Measurements from ENCODE around the gene CD24.

Gene CD24

GRCh38 chr6:106988664-106989063 lies 14.1 kb upstream of the CD24 start:
- H3K36me3 ChIP-seq: no peaks in the 10 kb centered on the region
- H3K9ac ChIP-seq: no peak overlapping the region
- H4K20me1 ChIP-seq: no peaks in the 10 kb centered on the region
- no peaks in the 10 kb centered on the region for H3K9me3 ChIP-seq (replicated peaks in 1 of 11)
- H3K27ac ChIP-seq: no peak overlapping the region
- H3K27me3 ChIP-seq: no peaks in the 10 kb centered on the region
- H3K4me1 ChIP-seq: no peaks in the 10 kb centered on the region
- no peak for TF ChIP-seq Cebpa-rat (IDR thresholded peaks at IDR 0.05)
- no peak overlapping the region for H3K4me3 ChIP-seq
- no peak overlapping the region for H3K4me2 ChIP-seq

GRCh38 chr6:106981926-106982325 lies 7.4 kb upstream of the CD24 start:
- H3K4me2 ChIP-seq: no peak overlapping the region
- no peak overlapping the region for H3K27ac ChIP-seq
- peaks cover 0 to 17% (median 8%) of the 10 kb centered on the region in 10 experiments; a peak in 14 of 20 replicates for H3K4me1 ChIP-seq
- H4K20me1 ChIP-seq: no peaks in the 10 kb centered on the region
- H3K9ac ChIP-seq: no peak overlapping the region
- no peak overlapping the region for H3K4me3 ChIP-seq
- H3K36me3 ChIP-seq: no peaks in the 10 kb centered on the region
- H3K27me3 ChIP-seq: no peaks in the 10 kb centered on the region
- TF ChIP-seq Cebpa-rat (IDR thresholded peaks at IDR 0.05): no peak
- H3K9me3 ChIP-seq (replicated peaks in 1 of 11): no peaks in the 10 kb centered on the region

GRCh38 chr6:106980926-106981325 lies 6.4 kb upstream of the CD24 start:
- H3K27ac ChIP-seq: no peak overlapping the region
- H3K4me1 ChIP-seq: peaks cover 0 to 27% (median 18%) of the 10 kb centered on the region in 10 experiments; a peak in 18 of 20 replicates
- no peak overlapping the region for H3K4me2 ChIP-seq
- H3K9me3 ChIP-seq (replicated peaks in 1 of 11): no peaks in the 10 kb centered on the region
- H4K20me1 ChIP-seq: no peaks in the 10 kb centered on the region
- no peak overlapping the region for H3K9ac ChIP-seq
- H3K4me3 ChIP-seq: no peak overlapping the region
- peaks cover 0 to 5% (median 0%) of the 10 kb centered on the region in 11 experiments; a peak in 2 of 22 replicates for H3K27me3 ChIP-seq
- TF ChIP-seq Cebpa-rat (IDR thresholded peaks at IDR 0.05): no peak
- no peaks in the 10 kb centered on the region for H3K36me3 ChIP-seq

GRCh38 chr6:106979435-106979884 lies 4.9 kb upstream of the CD24 start:
- H3K4me2 ChIP-seq: 0 out of 22 replicates have a peak overlapping the region, but pooled peaks of 1 of the 11 experiments have one; percentile 31
- peaks cover 0 to 10% (median 0%) of the 10 kb centered on the region in 11 experiments; a peak in 3 of 22 replicates for H3K27me3 ChIP-seq
- H3K4me1 ChIP-seq: peaks cover 0 to 29% (median 20%) of the 10 kb centered on the region in 10 experiments; a peak in 18 of 20 replicates
- TF ChIP-seq Cebpa-rat (IDR thresholded peaks at IDR 0.05): no peak
- H3K9me3 ChIP-seq (replicated peaks in 1 of 11): no peaks in the 10 kb centered on the region
- H3K4me3 ChIP-seq: no peak overlapping the region
- peaks cover 0 to under 1% (median 0%) of the 10 kb centered on the region in 11 experiments; a peak in 3 of 22 replicates for H4K20me1 ChIP-seq
- no peaks in the 10 kb centered on the region for H3K36me3 ChIP-seq
- no peak overlapping the region for H3K27ac ChIP-seq
- no peak overlapping the region for H3K9ac ChIP-seq

- Histone ChIP-seq H3K9me3 (replicated peaks in 1 of 11) (no peaks in the 10 kb centered on the region), H3K27me3 (peaks cover 0 to 32% (median 0%) of the 10 kb centered on the region in 11 experiments; a peak in 4 of 22 replicates), H3K27ac (peak overlapping the region in 1 of 11 experiments; percentile 98; a peak in 1 of 22 replicates), H3K4me2 (peak overlapping the region in 5 of 11 experiments; percentile 61 to 88 (median 78); a peak in 9 of 22 replicates), H3K4me1 (peaks cover 14 to 36% (median 26%) of the 10 kb centered on the region in 10 experiments), H3K9ac (no peak overlapping the region; a peak in 1 of 22 replicates), H3K36me3 (peaks cover 0 to 4% (median 0%) of the 10 kb centered on the region in 11 experiments; a peak in 2 of 22 replicates), H3K4me3 (no peak overlapping the region), H4K20me1 (peaks cover 0 to 22% (median 11%) of the 10 kb centered on the region in 11 experiments; a peak in 12 of 22 replicates)
- TF ChIP-seq Cebpa-rat (IDR thresholded peaks at IDR 0.05): no peak
Measured at GRCh38 chr6:106977246-106977645, 2.7 kb upstream of the CD24 start.

- Histone ChIP-seq H3K9me3 (replicated peaks in 1 of 11) (no peaks in the 10 kb centered on the region), H3K27me3 (peaks cover 0 to 32% (median 0%) of the 10 kb centered on the region in 11 experiments; a peak in 4 of 22 replicates), H3K36me3 (peaks cover 0 to 13% (median 5%) of the 10 kb centered on the region in 11 experiments; a peak in 8 of 22 replicates), H4K20me1 (peaks cover 0 to 32% (median 18%) of the 10 kb centered on the region in 11 experiments; a peak in 12 of 22 replicates), H3K4me3 (peak overlapping the region in 8 of 10 experiments; percentile 83 to 98 (median 94); a peak in 15 of 20 replicates), H3K4me1 (peaks cover 14 to 45% (median 34%) of the 10 kb centered on the region in 10 experiments), H3K4me2 (peak overlapping the region; percentile 61 to 100 (median 88); a peak in 20 of 22 replicates), H3K27ac (peak overlapping the region in 8 of 11 experiments; percentile 93 to 99 (median 96); a peak in 13 of 22 replicates), H3K9ac (peak overlapping the region in 8 of 11 experiments; percentile 91 to 98 (median 98); a peak in 16 of 22 replicates)
- no peak for TF ChIP-seq Cebpa-rat (IDR thresholded peaks at IDR 0.05)
Measured at GRCh38 chr6:106976270-106976669, 1.7 kb upstream of the CD24 start.

GRCh38 chr6:106975738-106976064 lies 1.2 kb upstream of the CD24 start:
- peak overlapping the region; percentile 61 to 100 (median 88) for H3K4me2 ChIP-seq
- H3K4me3 ChIP-seq: peak overlapping the region; percentile 83 to 98 (median 94)
- no peak for TF ChIP-seq Cebpa-rat (IDR thresholded peaks at IDR 0.05)
- peaks cover 0 to 35% (median 21%) of the 10 kb centered on the region in 11 experiments; a peak in 12 of 22 replicates for H4K20me1 ChIP-seq
- H3K9me3 ChIP-seq (replicated peaks in 1 of 11): no peaks in the 10 kb centered on the region
- H3K27ac ChIP-seq: peak overlapping the region in 10 of 11 experiments; percentile 19 to 99 (median 96); a peak in 19 of 22 replicates
- peaks cover 14 to 45% (median 34%) of the 10 kb centered on the region in 10 experiments for H3K4me1 ChIP-seq
- peaks cover 0 to 15% (median 7%) of the 10 kb centered on the region in 11 experiments; a peak in 9 of 22 replicates for H3K36me3 ChIP-seq
- H3K27me3 ChIP-seq: peaks cover 0 to 32% (median 0%) of the 10 kb centered on the region in 11 experiments; a peak in 4 of 22 replicates
- H3K9ac ChIP-seq: peak overlapping the region; percentile 70 to 98 (median 97); a peak in 21 of 22 replicates

- Histone ChIP-seq H3K9ac (peak overlapping the region; percentile 70 to 98 (median 97)), H3K27ac (peak overlapping the region in 10 of 11 experiments; percentile 19 to 99 (median 96); a peak in 19 of 22 replicates)
Measured at GRCh38 chr6:106974999-106975737, 639 bp upstream of the CD24 start.

More at GRCh38 chr6:106974999-106975737, 639 bp upstream of the CD24 start:
- H3K36me3 ChIP-seq: peaks cover 0 to 21% (median 9%) of the 10 kb centered on the region in 11 experiments; a peak in 9 of 22 replicates
- TF ChIP-seq Cebpa-rat (IDR thresholded peaks at IDR 0.05): no peak
- H3K9me3 ChIP-seq (replicated peaks in 1 of 11): no peaks in the 10 kb centered on the region
- H3K4me3 ChIP-seq: peak overlapping the region; percentile 83 to 98 (median 94)
- peaks cover 0 to 39% (median 23%) of the 10 kb centered on the region in 11 experiments; a peak in 12 of 22 replicates for H4K20me1 ChIP-seq
- H3K27me3 ChIP-seq: peaks cover 0 to 32% (median 0%) of the 10 kb centered on the region in 11 experiments; a peak in 4 of 22 replicates
- peak overlapping the region; percentile 61 to 100 (median 88) for H3K4me2 ChIP-seq
- H3K4me1 ChIP-seq: peaks cover 14 to 45% (median 34%) of the 10 kb centered on the region in 10 experiments

All from BLaER1 treated with 17β-estradiol and CSF1 and Interleukin-3, amounts not matched to agents 10 nM and 100 nM (cell line).